ENCODE data around the gene TBX2. TPM values are rescaled to one million over a fixed set of nuclear protein-coding genes. Genes with fewer than 3 reads are reported as not detected.

TBX2 gene
- total and polyA plus RNA-seq, 2 of the 13 experiments (the other 11 are each of a cell fraction or from before 2014, with no cell fraction given) = 2.8 to 15.3 TPM

GRCh38 chr17:61393904-61394629 is 5.6 kb upstream of the TBX2 start (continued):
- no peak; the same call in 1 of the 2 replicates for TF ChIP-seq HNF1B (CRISPR knock-in tag; IDR thresholded peaks at IDR 0.05)
- no peak; the same call in 1 of the 2 replicates for TF ChIP-seq ZNF782 (CRISPR knock-in tag; IDR thresholded peaks at IDR 0.05; ENCODE audit: borderline replicate concordance)
- no peak for TF ChIP-seq ADNP (CRISPR knock-in tag; IDR thresholded peaks at IDR 0.05)
- no peak for TF ChIP-seq ZNF569 (CRISPR knock-in tag; IDR thresholded peaks at IDR 0.05; ENCODE audit: borderline replicate concordance)
- peak; percentile 92 for TF ChIP-seq MTA1 (CRISPR knock-in tag; IDR thresholded peaks at IDR 0.05; ENCODE audit: borderline replicate concordance)
- TF ChIP-seq SRF (IDR thresholded peaks at IDR 0.05; ENCODE audit: low read depth, low read length) = no peak
- no peak for TF ChIP-seq ZNF441 (CRISPR knock-in tag; IDR thresholded peaks at IDR 0.05; ENCODE audit: borderline replicate concordance)
- TF ChIP-seq ATAD3A (CRISPR knock-in tag; IDR thresholded peaks at IDR 0.05) = 0 out of 2 replicates have a peak, but pooled peaks have one; percentile 82
- no peak for TF ChIP-seq ZNF784 (CRISPR knock-in tag; IDR thresholded peaks at IDR 0.05; ENCODE audit: borderline replicate concordance)
- no peak for TF ChIP-seq MBD4 (IDR thresholded peaks at IDR 0.05; ENCODE audit: borderline replicate concordance, low read length)
- peak; percentile 58; the same call in 1 of the 2 replicates for TF ChIP-seq CREM (IDR thresholded peaks at IDR 0.05)
- TF ChIP-seq CREM (CRISPR knock-in tag; IDR thresholded peaks at IDR 0.05) = no peak
- peak; percentile 55; the same call in 1 of the 2 replicates for TF ChIP-seq GMEB1 (CRISPR knock-in tag; IDR thresholded peaks at IDR 0.05; ENCODE audit: borderline replicate concordance)
- TF ChIP-seq ZNF362 (CRISPR knock-in tag; IDR thresholded peaks at IDR 0.05; ENCODE audit: borderline replicate concordance) = peak; percentile 74
- no peak for TF ChIP-seq ZNF547 (CRISPR knock-in tag; IDR thresholded peaks at IDR 0.05)
- TF ChIP-seq KMT2B (CRISPR knock-in tag; IDR thresholded peaks at IDR 0.05) = peak; percentile 71; the same call in 1 of the 2 replicates
- peak; percentile 15; the same call in 1 of the 2 replicates for TF ChIP-seq MAX (IDR thresholded peaks at IDR 0.05)
- TF ChIP-seq ZNF282 (IDR thresholded peaks at IDR 0.05; ENCODE audit: partially characterized antibody) = no peak
- no peak for TF ChIP-seq SMAD9 (CRISPR knock-in tag; IDR thresholded peaks at IDR 0.05)
- TF ChIP-seq RELA (CRISPR knock-in tag; IDR thresholded peaks at IDR 0.05) = peak; percentile 49; the same call in 1 of the 2 replicates
- no peak for TF ChIP-seq ATM (IDR thresholded peaks at IDR 0.05; ENCODE audit: borderline replicate concordance)
- TF ChIP-seq ZFP36L2 (CRISPR knock-in tag; IDR thresholded peaks at IDR 0.05) = no peak
- TF ChIP-seq PREB (CRISPR knock-in tag; IDR thresholded peaks at IDR 0.05) = no peak
- TF ChIP-seq GATAD2A (CRISPR knock-in tag; IDR thresholded peaks at IDR 0.05) = peak; percentile 79
- 0 out of 2 replicates have a peak, but pooled peaks have one; percentile 51 for TF ChIP-seq ZNF768 (CRISPR knock-in tag; IDR thresholded peaks at IDR 0.05)
